K562 (cell line): ENCODE measurements around the gene ARHGDIA. TPM values are rescaled to one million over a fixed set of nuclear protein-coding genes. Genes with fewer than 3 reads are reported as not detected.

Experiments used
- CBX1 ChIP-seq: sonication (generic); IDR thresholded peaks from 2 replicates; pipeline ENCODE4 v1.6.1; 2016; ENCODE audit warnings: antibody characterized with exemption, low read depth, mild to moderate bottlenecking
- MAZ ChIP-seq, 2 experiments: fragments of 450-650 bp in 1 of 2; sonication (generic) in 1 of 2; formaldehyde crosslinking; IDR thresholded peaks in 1 of 2; conservative IDR thresholded peaks in 1 of 2; 2 replicates each; pipeline versions ENCODE4 v1.4.0 to v1.5.0; 2020; ENCODE audit warnings: mild to moderate bottlenecking in 1 of 2, missing genetic modification reagents in 1 of 2
- NFRKB ChIP-seq: fragments of 450-650 bp; IDR thresholded peaks from 2 replicates; pipeline ENCODE4 v1.6.1; 2016; ENCODE audit warnings: low read depth
- POLR2G ChIP-seq: fragments of 200-400 bp; formaldehyde crosslinking; IDR thresholded peaks from 2 replicates; pipeline ENCODE4 v1.6.1; 2017; ENCODE audit warnings: low read depth, mild to moderate bottlenecking, antibody characterized with exemption, low read length, moderate library complexity
- RBFOX2 ChIP-seq: fragments of 200-400 bp; formaldehyde crosslinking; IDR thresholded peaks from 2 replicates; pipeline ENCODE4 v1.6.1; 2017; ENCODE audit warnings: low read depth, mild to moderate bottlenecking, low read length, moderate library complexity
- SP2 ChIP-seq: IDR thresholded peaks from 2 replicates; pipeline ENCODE4 v1.6.1; 2011; ENCODE audit warnings: mild to moderate bottlenecking, low read depth, low read length, moderate library complexity; ENCODE audit not compliant: poor library complexity, severe bottlenecking; ENCODE audit errors: extremely low read depth
- ZNF511 ChIP-seq: sonication (generic); formaldehyde crosslinking; IDR thresholded peaks from 2 replicates; pipeline ENCODE4 v1.8.0; 2022; ENCODE audit warnings: mild to moderate bottlenecking, missing genetic modification reagents
- polyA plus RNA-seq, 8 experiments: library from polyadenylated mRNA; depleted of rRNA in 4 of 8; stranded (reverse) in 5 of 8; unstranded in 3 of 8; fragments of >200 nt; fragmentation: Nextera tagmentation in 2 of 8; fragmentation: Illumina TruSeq in 1 of 8; extraction: Ambion mirVana in 2 of 8; extraction: Trizol in 1 of 8; gene quantifications; 2 replicates each; pipeline versions ENCODE4 v1.2.1 to v1.2.3, GENCODE V29; 2011 to 2014; ENCODE audit warnings: inconsistent platforms in 1 of 8, missing spikeins in 1 of 8
- total RNA-seq, 7 experiments: library from RNA; depleted of rRNA in 6 of 7; stranded (reverse); fragments of >200 nt in 6 of 7; fragmentation: Illumina TruSeq in 2 of 7; extraction: Trizol in 2 of 7; gene quantifications; 2 replicates each; pipeline versions ENCODE4 v1.2.1 to v1.2.3, GENCODE V29; 2011 to 2021; ENCODE audit warnings: low replicate concordance in 1 of 7
- TF ChIP-seq, protein P1 (sequence below): fragments of 250-450 bp; sonication (Bioruptor Pico); IDR thresholded peaks from 2 replicates; pipeline ENCODE4 v1.4.0; 2020; ENCODE audit warnings: mild to moderate bottlenecking, moderate library complexity
- TF ChIP-seq, protein P2 (sequence below): sonication (generic); formaldehyde crosslinking; IDR thresholded peaks from 2 replicates; pipeline ENCODE4 v1.4.0; 2020; ENCODE audit warnings: mild to moderate bottlenecking, missing genetic modification reagents
- TF ChIP-seq, protein P3 (sequence below): IDR thresholded peaks from 2 replicates; pipeline ENCODE4 v1.6.1; 2012; ENCODE audit warnings: low read depth, low read length, improper control_type of control experiment, borderline replicate concordance
- TF ChIP-seq, protein P4 (sequence below): sonication (generic); formaldehyde crosslinking; IDR thresholded peaks from 2 replicates; pipeline ENCODE4 v1.8.0; 2023; ENCODE audit warnings: missing genetic modification reagents, mild to moderate bottlenecking, borderline replicate concordance

The ARHGDIA gene
- total and polyA plus RNA-seq, 9 of the 15 experiments (the other 6 are each of a cell fraction or from before 2014, with no cell fraction given), result 9.6 to 340 (median 97.6) TPM

- TF ChIP-seq, protein P1, sequence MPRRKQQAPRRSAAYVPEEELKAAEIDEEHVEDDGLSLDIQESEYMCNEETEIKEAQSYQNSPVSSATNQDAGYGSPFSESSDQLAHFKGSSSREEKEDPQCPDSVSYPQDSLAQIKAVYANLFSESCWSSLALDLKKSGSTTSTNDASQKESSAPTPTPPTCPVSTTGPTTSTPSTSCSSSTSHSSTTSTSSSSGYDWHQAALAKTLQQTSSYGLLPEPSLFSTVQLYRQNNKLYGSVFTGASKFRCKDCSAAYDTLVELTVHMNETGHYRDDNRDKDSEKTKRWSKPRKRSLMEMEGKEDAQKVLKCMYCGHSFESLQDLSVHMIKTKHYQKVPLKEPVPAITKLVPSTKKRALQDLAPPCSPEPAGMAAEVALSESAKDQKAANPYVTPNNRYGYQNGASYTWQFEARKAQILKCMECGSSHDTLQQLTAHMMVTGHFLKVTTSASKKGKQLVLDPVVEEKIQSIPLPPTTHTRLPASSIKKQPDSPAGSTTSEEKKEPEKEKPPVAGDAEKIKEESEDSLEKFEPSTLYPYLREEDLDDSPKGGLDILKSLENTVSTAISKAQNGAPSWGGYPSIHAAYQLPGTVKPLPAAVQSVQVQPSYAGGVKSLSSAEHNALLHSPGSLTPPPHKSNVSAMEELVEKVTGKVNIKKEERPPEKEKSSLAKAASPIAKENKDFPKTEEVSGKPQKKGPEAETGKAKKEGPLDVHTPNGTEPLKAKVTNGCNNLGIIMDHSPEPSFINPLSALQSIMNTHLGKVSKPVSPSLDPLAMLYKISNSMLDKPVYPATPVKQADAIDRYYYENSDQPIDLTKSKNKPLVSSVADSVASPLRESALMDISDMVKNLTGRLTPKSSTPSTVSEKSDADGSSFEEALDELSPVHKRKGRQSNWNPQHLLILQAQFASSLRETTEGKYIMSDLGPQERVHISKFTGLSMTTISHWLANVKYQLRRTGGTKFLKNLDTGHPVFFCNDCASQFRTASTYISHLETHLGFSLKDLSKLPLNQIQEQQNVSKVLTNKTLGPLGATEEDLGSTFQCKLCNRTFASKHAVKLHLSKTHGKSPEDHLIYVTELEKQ, result no peak
- TF ChIP-seq, protein P2, sequence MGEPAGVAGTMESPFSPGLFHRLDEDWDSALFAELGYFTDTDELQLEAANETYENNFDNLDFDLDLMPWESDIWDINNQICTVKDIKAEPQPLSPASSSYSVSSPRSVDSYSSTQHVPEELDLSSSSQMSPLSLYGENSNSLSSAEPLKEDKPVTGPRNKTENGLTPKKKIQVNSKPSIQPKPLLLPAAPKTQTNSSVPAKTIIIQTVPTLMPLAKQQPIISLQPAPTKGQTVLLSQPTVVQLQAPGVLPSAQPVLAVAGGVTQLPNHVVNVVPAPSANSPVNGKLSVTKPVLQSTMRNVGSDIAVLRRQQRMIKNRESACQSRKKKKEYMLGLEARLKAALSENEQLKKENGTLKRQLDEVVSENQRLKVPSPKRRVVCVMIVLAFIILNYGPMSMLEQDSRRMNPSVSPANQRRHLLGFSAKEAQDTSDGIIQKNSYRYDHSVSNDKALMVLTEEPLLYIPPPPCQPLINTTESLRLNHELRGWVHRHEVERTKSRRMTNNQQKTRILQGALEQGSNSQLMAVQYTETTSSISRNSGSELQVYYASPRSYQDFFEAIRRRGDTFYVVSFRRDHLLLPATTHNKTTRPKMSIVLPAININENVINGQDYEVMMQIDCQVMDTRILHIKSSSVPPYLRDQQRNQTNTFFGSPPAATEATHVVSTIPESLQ (CRISPR knock-in tag), result 0 out of 2 replicates have a peak, but pooled peaks have one; percentile 18
- TF ChIP-seq SP2, result no peak
- TF ChIP-seq, protein P3, sequence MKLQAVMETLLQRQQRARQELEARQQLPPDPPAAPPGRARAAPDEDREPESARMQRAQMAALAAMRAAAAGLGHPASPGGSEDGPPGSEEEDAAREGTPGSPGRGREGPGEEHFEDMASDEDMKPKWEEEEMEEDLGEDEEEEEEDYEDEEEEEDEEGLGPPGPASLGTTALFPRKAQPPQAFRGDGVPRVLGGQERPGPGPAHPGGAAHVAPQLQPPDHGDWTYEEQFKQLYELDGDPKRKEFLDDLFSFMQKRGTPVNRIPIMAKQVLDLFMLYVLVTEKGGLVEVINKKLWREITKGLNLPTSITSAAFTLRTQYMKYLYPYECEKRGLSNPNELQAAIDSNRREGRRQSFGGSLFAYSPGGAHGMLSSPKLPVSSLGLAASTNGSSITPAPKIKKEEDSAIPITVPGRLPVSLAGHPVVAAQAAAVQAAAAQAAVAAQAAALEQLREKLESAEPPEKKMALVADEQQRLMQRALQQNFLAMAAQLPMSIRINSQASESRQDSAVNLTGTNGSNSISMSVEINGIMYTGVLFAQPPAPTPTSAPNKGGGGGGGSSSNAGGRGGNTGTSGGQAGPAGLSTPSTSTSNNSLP, result no peak
- TF ChIP-seq CBX1, result peak; percentile 86; the same call in 1 of the 2 replicates
- no peak for TF ChIP-seq NFRKB
- peak; percentile 94 for TF ChIP-seq POLR2G
- TF ChIP-seq, protein P4, sequence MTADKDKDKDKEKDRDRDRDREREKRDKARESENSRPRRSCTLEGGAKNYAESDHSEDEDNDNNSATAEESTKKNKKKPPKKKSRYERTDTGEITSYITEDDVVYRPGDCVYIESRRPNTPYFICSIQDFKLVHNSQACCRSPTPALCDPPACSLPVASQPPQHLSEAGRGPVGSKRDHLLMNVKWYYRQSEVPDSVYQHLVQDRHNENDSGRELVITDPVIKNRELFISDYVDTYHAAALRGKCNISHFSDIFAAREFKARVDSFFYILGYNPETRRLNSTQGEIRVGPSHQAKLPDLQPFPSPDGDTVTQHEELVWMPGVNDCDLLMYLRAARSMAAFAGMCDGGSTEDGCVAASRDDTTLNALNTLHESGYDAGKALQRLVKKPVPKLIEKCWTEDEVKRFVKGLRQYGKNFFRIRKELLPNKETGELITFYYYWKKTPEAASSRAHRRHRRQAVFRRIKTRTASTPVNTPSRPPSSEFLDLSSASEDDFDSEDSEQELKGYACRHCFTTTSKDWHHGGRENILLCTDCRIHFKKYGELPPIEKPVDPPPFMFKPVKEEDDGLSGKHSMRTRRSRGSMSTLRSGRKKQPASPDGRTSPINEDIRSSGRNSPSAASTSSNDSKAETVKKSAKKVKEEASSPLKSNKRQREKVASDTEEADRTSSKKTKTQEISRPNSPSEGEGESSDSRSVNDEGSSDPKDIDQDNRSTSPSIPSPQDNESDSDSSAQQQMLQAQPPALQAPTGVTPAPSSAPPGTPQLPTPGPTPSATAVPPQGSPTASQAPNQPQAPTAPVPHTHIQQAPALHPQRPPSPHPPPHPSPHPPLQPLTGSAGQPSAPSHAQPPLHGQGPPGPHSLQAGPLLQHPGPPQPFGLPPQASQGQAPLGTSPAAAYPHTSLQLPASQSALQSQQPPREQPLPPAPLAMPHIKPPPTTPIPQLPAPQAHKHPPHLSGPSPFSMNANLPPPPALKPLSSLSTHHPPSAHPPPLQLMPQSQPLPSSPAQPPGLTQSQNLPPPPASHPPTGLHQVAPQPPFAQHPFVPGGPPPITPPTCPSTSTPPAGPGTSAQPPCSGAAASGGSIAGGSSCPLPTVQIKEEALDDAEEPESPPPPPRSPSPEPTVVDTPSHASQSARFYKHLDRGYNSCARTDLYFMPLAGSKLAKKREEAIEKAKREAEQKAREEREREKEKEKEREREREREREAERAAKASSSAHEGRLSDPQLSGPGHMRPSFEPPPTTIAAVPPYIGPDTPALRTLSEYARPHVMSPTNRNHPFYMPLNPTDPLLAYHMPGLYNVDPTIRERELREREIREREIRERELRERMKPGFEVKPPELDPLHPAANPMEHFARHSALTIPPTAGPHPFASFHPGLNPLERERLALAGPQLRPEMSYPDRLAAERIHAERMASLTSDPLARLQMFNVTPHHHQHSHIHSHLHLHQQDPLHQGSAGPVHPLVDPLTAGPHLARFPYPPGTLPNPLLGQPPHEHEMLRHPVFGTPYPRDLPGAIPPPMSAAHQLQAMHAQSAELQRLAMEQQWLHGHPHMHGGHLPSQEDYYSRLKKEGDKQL (CRISPR knock-in tag), result no peak
- TF ChIP-seq ZNF511 (CRISPR knock-in tag), result peak; percentile 65; the same call in 1 of the 2 replicates
- peak in 1 of 2 experiments; percentile 37; a peak in 2 of 4 replicates for TF ChIP-seq MAZ (CRISPR knock-in tag; conservative IDR thresholded peaks at IDR 0.05 in 1 of 2, IDR thresholded peaks at IDR 0.05 in 1 of 2)
- TF ChIP-seq RBFOX2, result peak; percentile 86
These were observed 11.0 kb downstream of the ARHGDIA start, which contains the start of gene P4HB (continued) for GRCh38 chr17:81859906-81860755.
